ENCODE measurements around the gene LYPD6. TPM values are rescaled to one million over a fixed set of nuclear protein-coding genes. Genes with fewer than 3 reads are reported as not detected.

LYPD6 gene
- total RNA-seq, 2 experiments from 2014 or later: not detected

- POLR2A ChIA-PET: interaction anchor here (0.6 to 0.7 kb wide), 2 partner anchors 514 to 772 kb away, joined by 3 to 6 read pairs; no protein-coding TSS in a partner anchor
Observed at GRCh38 chr2:149348291-149348690, 17.9 kb downstream of the LYPD6 start.

GRCh38 chr2:149353421-149353820 is 23.0 kb downstream of the LYPD6 start:
- CTCF ChIA-PET (ENCODE audit: unreplicated experiment): no interaction called here
- H3K4me3 ChIP-seq (ENCODE audit: low read depth, low read length, poor library complexity, severe bottlenecking): no peak overlapping the region
- BruUV-seq (replicated peaks): no TSS peak
- no peak overlapping the region for H2AFZ ChIP-seq (ENCODE audit: low read length)
- no peak overlapping the region for H3K27ac ChIP-seq (ENCODE audit: low read depth, low read length, poor library complexity, severe bottlenecking)
- no peak for TF ChIP-seq EZH2phosphoT487 (IDR thresholded peaks at IDR 0.05; ENCODE audit: borderline replicate concordance, low read depth, low read length)
- no peak for TF ChIP-seq CTCF (conservative IDR thresholded peaks at IDR 0.05; ENCODE audit: low read length)
- no peak overlapping the region for H3K4me2 ChIP-seq (ENCODE audit: low read length)
- H3K9me3 ChIP-seq (ENCODE audit: low read length): no peaks in the 10 kb centered on the region
- POLR2A ChIA-PET: interaction anchor here (0.5 kb wide), 1 partner anchor 49 kb away, joined by 3 read pairs; no protein-coding TSS in a partner anchor
- no peaks in the 10 kb centered on the region for H3K79me2 ChIP-seq (ENCODE audit: insufficient read depth, low read depth, low read length)
- no peaks in the 10 kb centered on the region for H3K4me1 ChIP-seq (ENCODE audit: insufficient read depth, low read length, poor library complexity, severe bottlenecking)
- no peaks in the 10 kb centered on the region for H3K9me2 ChIP-seq (ENCODE audit: insufficient read depth, low read length)
- DNase-seq (ENCODE audit: low spot score): no peak
- no peaks in the 10 kb centered on the region for H4K20me1 ChIP-seq (ENCODE audit: insufficient read depth, low read length)
- H3K36me3 ChIP-seq (ENCODE audit: insufficient read depth, low read length): no peaks in the 10 kb centered on the region
- intact Hi-C loops (cut with micrococcal nuclease; ENCODE audit: unreplicated experiment): no loop called here

More at GRCh38 chr2:149348291-149348690, 17.9 kb downstream of the LYPD6 start:
- BruUV-seq (replicated peaks): no TSS peak
- no peaks in the 10 kb centered on the region for H3K79me2 ChIP-seq (ENCODE audit: insufficient read depth, low read depth, low read length)
- H3K4me3 ChIP-seq (ENCODE audit: low read depth, low read length, poor library complexity, severe bottlenecking): no peak overlapping the region
- H3K4me1 ChIP-seq (ENCODE audit: insufficient read depth, low read length, poor library complexity, severe bottlenecking): no peaks in the 10 kb centered on the region
- no peaks in the 10 kb centered on the region for H3K9me2 ChIP-seq (ENCODE audit: insufficient read depth, low read length)
- H3K36me3 ChIP-seq (ENCODE audit: insufficient read depth, low read length): no peaks in the 10 kb centered on the region
- no peaks in the 10 kb centered on the region for H3K9me3 ChIP-seq (ENCODE audit: low read length)
- H4K20me1 ChIP-seq (ENCODE audit: insufficient read depth, low read length): no peaks in the 10 kb centered on the region
- no peak overlapping the region for H2AFZ ChIP-seq (ENCODE audit: low read length)
- no peak overlapping the region for H3K27ac ChIP-seq (ENCODE audit: low read depth, low read length, poor library complexity, severe bottlenecking)
- TF ChIP-seq CTCF (conservative IDR thresholded peaks at IDR 0.05; ENCODE audit: low read length): no peak
- no peak for TF ChIP-seq EZH2phosphoT487 (IDR thresholded peaks at IDR 0.05; ENCODE audit: borderline replicate concordance, low read depth, low read length)
- H3K4me2 ChIP-seq (ENCODE audit: low read length): no peak overlapping the region
- CTCF ChIA-PET (ENCODE audit: unreplicated experiment): no interaction called here
- intact Hi-C loops (cut with micrococcal nuclease; ENCODE audit: unreplicated experiment): no loop called here
- DNase-seq (ENCODE audit: low spot score): no peak

GRCh38 chr2:149355716-149356422 is 25.5 kb downstream of the LYPD6 start:
- DNase-seq (ENCODE audit: low spot score): no peak
- Histone ChIP-seq H2AFZ (ENCODE audit: low read length) (no peak overlapping the region), H3K36me3 (ENCODE audit: insufficient read depth, low read length) (no peaks in the 10 kb centered on the region), H3K9me3 (ENCODE audit: low read length) (no peaks in the 10 kb centered on the region), H3K9me2 (ENCODE audit: insufficient read depth, low read length) (no peaks in the 10 kb centered on the region), H3K27ac (ENCODE audit: low read depth, low read length, poor library complexity, severe bottlenecking) (no peak overlapping the region), H4K20me1 (ENCODE audit: insufficient read depth, low read length) (no peaks in the 10 kb centered on the region), H3K4me2 (ENCODE audit: low read length) (no peak overlapping the region), H3K79me2 (ENCODE audit: insufficient read depth, low read depth, low read length) (no peaks in the 10 kb centered on the region), H3K4me1 (ENCODE audit: insufficient read depth, low read length, poor library complexity, severe bottlenecking) (no peaks in the 10 kb centered on the region), H3K4me3 (ENCODE audit: low read depth, low read length, poor library complexity, severe bottlenecking) (no peak overlapping the region)
- POLR2A ChIA-PET: no interaction called here
- intact Hi-C loops (cut with micrococcal nuclease; ENCODE audit: unreplicated experiment): no loop called here
- CTCF ChIA-PET (ENCODE audit: unreplicated experiment): no interaction called here
- TF ChIP-seq CTCF (conservative IDR thresholded peaks at IDR 0.05; ENCODE audit: low read length) (no peak), EZH2phosphoT487 (IDR thresholded peaks at IDR 0.05; ENCODE audit: borderline replicate concordance, low read depth, low read length) (no peak)
- BruUV-seq (replicated peaks): no TSS peak

Measured in OCI-LY7 (cell line).